Caco-2 (cell line): ENCODE data around the gene TFF3. TPM values are rescaled to one million over a fixed set of nuclear protein-coding genes. Genes with fewer than 3 reads are reported as not detected.

Source experiments
- BruUV-seq: library from RNA; stranded (reverse); fragments of 400-500 nt; replicated peaks from 2 replicates; lab custom pipeline; 2021; lab: Mats Ljungman, UMichigan
- CTCF ChIA-PET: fragments of 300-600 bp; sonication (Branson Sonifier 250); formaldehyde crosslinking; loops from one replicate; lab custom pipeline; 2022; ENCODE audit warnings: antibody characterized with exemption; lab: Charles Lee
- POLR2A ChIA-PET: fragments of 300-600 bp; sonication (Branson Sonifier 250); formaldehyde crosslinking; loops from one replicate; lab custom pipeline; 2022; ENCODE audit warnings: antibody characterized with exemption; lab: Charles Lee
- DNase-seq, 2 experiments: peaks; one replicate each; pipeline versions ENCODE4 v3.0.0 to v3.0.0-alpha.2; 2020 to 2022
- H3K27me3 ChIP-seq: replicated peaks from 2 replicates; pipeline ENCODE4 v1.6.0; 2011; ENCODE audit warnings: low read length; ENCODE audit not compliant: control insufficient read depth, insufficient read depth
- H3K36me3 ChIP-seq: 2 replicates; pipeline ENCODE4 v1.5.1; 2011; ENCODE audit warnings: low read length; ENCODE audit not compliant: control insufficient read depth, insufficient read depth
- H3K4me1 ChIP-seq: fragments of 250-450 bp; sonication (Bioruptor Pico); 2 replicates; pipeline ENCODE4 v1.5.1; 2020; ENCODE audit warnings: mild to moderate bottlenecking
- H3K4me3 ChIP-seq: 2 replicates; pipeline ENCODE4 v1.5.1; 2011; ENCODE audit warnings: low read depth, mild to moderate bottlenecking, control low read depth, low read length
- H3K9me3 ChIP-seq: fragments of 250-450 bp; sonication (Bioruptor Pico); 2 replicates; pipeline ENCODE4 v1.5.1; 2020; ENCODE audit warnings: mild to moderate bottlenecking, moderate library complexity
- H3K27ac Mint-ChIP-seq: one replicate; pipeline ENCODE4 v1.8.0; 2022; ENCODE audit warnings: mixed read lengths; ENCODE audit not compliant: unreplicated experiment
- H3K27me3 Mint-ChIP-seq: one replicate; pipeline ENCODE4 v1.8.0; 2022; ENCODE audit warnings: mixed read lengths; ENCODE audit not compliant: insufficient read depth, unreplicated experiment
- H3K36me3 Mint-ChIP-seq: one replicate; pipeline ENCODE4 v1.8.0; 2022; ENCODE audit warnings: mild to moderate bottlenecking, mixed read lengths; ENCODE audit not compliant: insufficient read depth, unreplicated experiment
- H3K4me1 Mint-ChIP-seq: one replicate; pipeline ENCODE4 v1.8.0; 2022; ENCODE audit warnings: low read depth, mixed read lengths; ENCODE audit not compliant: unreplicated experiment
- H3K4me3 Mint-ChIP-seq: one replicate; pipeline ENCODE4 v1.8.0; 2022; ENCODE audit warnings: mild to moderate bottlenecking, moderate library complexity, mixed read lengths; ENCODE audit not compliant: unreplicated experiment
- H3K9me3 Mint-ChIP-seq: one replicate; pipeline ENCODE4 v1.8.0; 2022; ENCODE audit warnings: mixed read lengths; ENCODE audit not compliant: unreplicated experiment
- CTCF ChIP-seq, 2 experiments: fragments of 200-600 bp in 1 of 2; IDR thresholded peaks; 1 replicate in 1 of 2; 2 replicates in 1 of 2; pipeline versions ENCODE4 v1.5.1 to v1.8.0; 2011 to 2022; ENCODE audit warnings: antibody characterized with exemption in 1 of 2, control low read depth in 1 of 2, inconsistent platforms in 1 of 2, low read depth in 1 of 2, low read length in 1 of 2, mild to moderate bottlenecking in 1 of 2, moderate library complexity in 1 of 2; ENCODE audit not compliant: insufficient read depth in 1 of 2, severe bottlenecking in 1 of 2, unreplicated experiment in 1 of 2
- intact Hi-C: fragments of 100-400 bp; cut with micrococcal nuclease; formaldehyde crosslinking; loops from one replicate; pipeline ENCODE4 v1.10.0; 2022; ENCODE audit not compliant: unreplicated experiment
- total RNA-seq: library from RNA; stranded (reverse); gene quantifications from 2 replicates; pipeline ENCODE4 v1.2.3, GENCODE V29; 2022

The TFF3 gene
- total RNA-seq, 1 experiment from 2014 or later, result 65.8 TPM

DNA sequence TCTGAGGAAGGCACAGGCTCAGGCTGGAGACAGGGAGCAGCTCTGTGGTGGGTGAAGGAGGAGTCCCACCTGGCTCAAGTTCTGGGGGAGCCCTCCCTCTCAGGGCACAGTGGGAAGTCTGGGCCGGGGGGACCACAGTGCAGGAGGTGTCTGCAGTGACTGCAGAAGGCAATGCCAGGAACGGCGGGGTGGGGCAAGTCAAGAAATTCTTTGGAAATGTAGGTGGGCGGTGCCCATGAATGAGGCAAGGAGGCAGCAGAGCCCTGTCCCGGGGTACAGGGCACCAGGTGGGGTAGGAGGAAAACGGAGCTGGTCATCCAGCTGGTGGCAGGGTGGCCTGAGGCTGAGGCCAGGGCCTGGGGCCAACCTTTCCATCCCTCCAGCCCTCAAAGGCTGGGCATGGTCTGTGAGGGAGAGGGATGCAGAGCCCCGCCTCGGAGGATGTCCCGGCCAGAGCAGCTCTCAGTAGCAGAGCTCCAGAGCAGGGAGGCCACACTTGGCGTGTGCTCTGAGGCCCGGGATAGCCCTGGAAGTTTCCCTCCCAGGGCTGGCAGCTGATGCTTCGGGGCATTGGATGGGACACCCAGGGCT is 4.7 kb downstream of the TFF3 start:
- Mint-ChIP-seq H3K36me3 (no peaks in the 10 kb centered on the region), H3K4me1 (peaks cover 6% of the 10 kb centered on the region), H3K27me3 (peaks cover 3% of the 10 kb centered on the region), H3K27ac (peak overlapping the region; percentile 9), H3K4me3 (no peak overlapping the region), H3K9me3 (no peaks in the 10 kb centered on the region)
- BruUV-seq, result no TSS peak
- Histone ChIP-seq H3K4me3 (no peak overlapping the region), H3K36me3 (no peaks in the 10 kb centered on the region; the same call in 1 of the 2 replicates), H3K27me3 (no peaks in the 10 kb centered on the region), H3K9me3 (no peaks in the 10 kb centered on the region), H3K4me1 (peaks cover 16% of the 10 kb centered on the region)
- TF ChIP-seq CTCF (IDR thresholded peaks at IDR 0.05; ENCODE audit: insufficient read depth in 1 of 2, low read depth in 1 of 2, low read length in 1 of 2, severe bottlenecking in 1 of 2, unreplicated experiment in 1 of 2), result no peak
- DNase-seq, result no peak
- intact Hi-C loops, result loop anchor here (10.0 kb wide), 2 partner anchors 54 to 224 kb away; partner anchors contain the start of gene TFF1
- ChIA-PET POLR2A (no interaction called here), CTCF (interaction anchor here (0.6 to 2.9 kb wide), 8 partner anchors 28 to 165 kb away, joined by 3 to 15 read pairs (median 6); partner anchors contain the start of gene TFF1)

DNA sequence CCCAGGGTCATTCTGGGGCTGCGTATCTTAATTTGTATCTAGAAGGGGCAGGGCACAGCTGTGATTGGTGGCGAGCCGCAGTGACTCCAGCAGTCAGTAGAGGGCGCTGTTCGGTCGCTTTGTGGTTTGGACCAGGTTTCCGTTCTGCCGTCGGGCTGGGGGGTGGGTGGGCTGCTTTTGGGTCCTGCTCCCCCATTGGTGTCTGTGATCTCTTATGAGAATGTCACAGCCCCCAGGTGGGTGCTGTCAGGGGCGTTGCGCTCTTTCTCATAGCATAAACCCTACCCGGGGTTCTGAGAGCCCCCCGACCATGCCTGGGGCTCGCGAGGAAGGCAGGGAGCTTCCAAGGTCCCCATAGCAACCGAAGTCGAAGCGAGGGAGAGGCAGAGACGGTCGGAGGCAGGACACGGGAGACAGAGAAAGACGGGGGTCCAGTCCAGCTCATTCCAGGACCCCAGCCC is 5.4 kb downstream of the TFF3 start:
- no peaks in the 10 kb centered on the region for H3K4me1 Mint-ChIP-seq
- Histone ChIP-seq H3K36me3 (no peaks in the 10 kb centered on the region; the same call in 1 of the 2 replicates), H3K4me3 (no peak overlapping the region), H3K9me3 (no peaks in the 10 kb centered on the region), H3K27me3 (no peaks in the 10 kb centered on the region), H3K4me1 (peaks cover 8% of the 10 kb centered on the region)
- no peaks in the 10 kb centered on the region for H3K9me3 Mint-ChIP-seq
- TF ChIP-seq CTCF (IDR thresholded peaks at IDR 0.05; ENCODE audit: insufficient read depth in 1 of 2, low read depth in 1 of 2, low read length in 1 of 2, severe bottlenecking in 1 of 2, unreplicated experiment in 1 of 2), result peak; percentile 69 to 81
- H3K27ac Mint-ChIP-seq, result no peak overlapping the region
- no peaks in the 10 kb centered on the region for H3K36me3 Mint-ChIP-seq
- CTCF ChIA-PET, result interaction anchor here (0.5 to 2.9 kb wide), 18 partner anchors 11 to 1575 kb away, joined by 3 to 15 read pairs (median 5); partner anchors contain the start of gene TFF1
- no peak overlapping the region for H3K4me3 Mint-ChIP-seq
- POLR2A ChIA-PET, result no interaction called here
- peak; percentile 54 to 71 for DNase-seq
- BruUV-seq, result no TSS peak
- H3K27me3 Mint-ChIP-seq, result peaks cover 3% of the 10 kb centered on the region
- intact Hi-C loops, result loop anchor here (1.0 to 10.0 kb wide), 4 partner anchors 55 to 225 kb away; partner anchors contain the start of gene TFF1

GRCh38 chr21:42308914-42309752 is 6.1 kb downstream of the TFF3 start:
- Histone ChIP-seq H3K4me3 (no peak overlapping the region), H3K27me3 (no peaks in the 10 kb centered on the region), H3K9me3 (no peaks in the 10 kb centered on the region), H3K36me3 (no peaks in the 10 kb centered on the region; the same call in 1 of the 2 replicates), H3K4me1 (peaks cover 2% of the 10 kb centered on the region; the same call in 1 of the 2 replicates)
- H3K4me3 Mint-ChIP-seq, result no peak overlapping the region
- H3K36me3 Mint-ChIP-seq, result no peaks in the 10 kb centered on the region
- intact Hi-C loops, result loop anchor here (1.0 kb wide), 2 partner anchors 72 to 141 kb away; no protein-coding TSS in a partner anchor
- peaks cover 3% of the 10 kb centered on the region for H3K27me3 Mint-ChIP-seq
- H3K27ac Mint-ChIP-seq, result no peak overlapping the region
- CTCF ChIA-PET, result interaction anchor here (0.5 to 2.9 kb wide), 15 partner anchors 12 to 1575 kb away, joined by 3 to 15 read pairs (median 5); no protein-coding TSS in a partner anchor
- POLR2A ChIA-PET, result no interaction called here
- peak in 1 of 2 experiments; percentile 51 for TF ChIP-seq CTCF (IDR thresholded peaks at IDR 0.05; ENCODE audit: insufficient read depth in 1 of 2, low read depth in 1 of 2, low read length in 1 of 2, severe bottlenecking in 1 of 2, unreplicated experiment in 1 of 2)
- H3K9me3 Mint-ChIP-seq, result no peaks in the 10 kb centered on the region
- H3K4me1 Mint-ChIP-seq, result no peaks in the 10 kb centered on the region
- BruUV-seq, result no TSS peak
- DNase-seq, result no peak
